ENCODE data around the gene SRSF3.
A peak's percentile ranks its signal among the peaks of the same experiment; 100 is the strongest.

The SRSF3 gene

GRCh38 chr6:36633915-36634314 lies 39.8 kb downstream of the SRSF3 start:
- TF ChIP-seq POU6F1 (CRISPR knock-in tag; IDR thresholded peaks at IDR 0.05; ENCODE audit: borderline replicate concordance, low read depth) (no peak), TCF4 (CRISPR knock-in tag; IDR thresholded peaks at IDR 0.05; ENCODE audit: borderline replicate concordance) (no peak), TSHZ2 (CRISPR knock-in tag; IDR thresholded peaks at IDR 0.05) (no peak), ZNF8 (CRISPR knock-in tag; IDR thresholded peaks at IDR 0.05) (no peak), OSR1 (CRISPR knock-in tag; IDR thresholded peaks at IDR 0.05) (no peak), ZFP30 (CRISPR knock-in tag; IDR thresholded peaks at IDR 0.05) (no peak), CSDC2 (CRISPR knock-in tag; IDR thresholded peaks at IDR 0.05) (no peak), TOX (CRISPR knock-in tag; IDR thresholded peaks at IDR 0.05; ENCODE audit: borderline replicate concordance) (no peak), GLIS3 (CRISPR knock-in tag; IDR thresholded peaks at IDR 0.05) (no peak), ESRRG (CRISPR knock-in tag; IDR thresholded peaks at IDR 0.05) (no peak), ZNF70 (CRISPR knock-in tag; IDR thresholded peaks at IDR 0.05) (no peak), ISL1 (CRISPR knock-in tag; IDR thresholded peaks at IDR 0.05) (no peak), ZNF565 (CRISPR knock-in tag; conservative IDR thresholded peaks at IDR 0.05; ENCODE audit: low read depth) (no peak), PPARA (CRISPR knock-in tag; IDR thresholded peaks at IDR 0.05; ENCODE audit: borderline replicate concordance) (no peak), RARB (CRISPR knock-in tag; IDR thresholded peaks at IDR 0.05) (no peak), ARNTL (CRISPR knock-in tag; IDR thresholded peaks at IDR 0.05; ENCODE audit: borderline replicate concordance, low read depth) (no peak), ZC3H10 (CRISPR knock-in tag; IDR thresholded peaks at IDR 0.05) (no peak)
- TF ChIP-seq, protein P1, sequence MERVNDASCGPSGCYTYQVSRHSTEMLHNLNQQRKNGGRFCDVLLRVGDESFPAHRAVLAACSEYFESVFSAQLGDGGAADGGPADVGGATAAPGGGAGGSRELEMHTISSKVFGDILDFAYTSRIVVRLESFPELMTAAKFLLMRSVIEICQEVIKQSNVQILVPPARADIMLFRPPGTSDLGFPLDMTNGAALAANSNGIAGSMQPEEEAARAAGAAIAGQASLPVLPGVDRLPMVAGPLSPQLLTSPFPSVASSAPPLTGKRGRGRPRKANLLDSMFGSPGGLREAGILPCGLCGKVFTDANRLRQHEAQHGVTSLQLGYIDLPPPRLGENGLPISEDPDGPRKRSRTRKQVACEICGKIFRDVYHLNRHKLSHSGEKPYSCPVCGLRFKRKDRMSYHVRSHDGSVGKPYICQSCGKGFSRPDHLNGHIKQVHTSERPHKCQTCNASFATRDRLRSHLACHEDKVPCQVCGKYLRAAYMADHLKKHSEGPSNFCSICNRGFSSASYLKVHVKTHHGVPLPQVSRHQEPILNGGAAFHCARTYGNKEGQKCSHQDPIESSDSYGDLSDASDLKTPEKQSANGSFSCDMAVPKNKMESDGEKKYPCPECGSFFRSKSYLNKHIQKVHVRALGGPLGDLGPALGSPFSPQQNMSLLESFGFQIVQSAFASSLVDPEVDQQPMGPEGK (CRISPR knock-in tag; IDR thresholded peaks at IDR 0.05; ENCODE audit: borderline replicate concordance): no peak
- TF ChIP-seq, protein P2, sequence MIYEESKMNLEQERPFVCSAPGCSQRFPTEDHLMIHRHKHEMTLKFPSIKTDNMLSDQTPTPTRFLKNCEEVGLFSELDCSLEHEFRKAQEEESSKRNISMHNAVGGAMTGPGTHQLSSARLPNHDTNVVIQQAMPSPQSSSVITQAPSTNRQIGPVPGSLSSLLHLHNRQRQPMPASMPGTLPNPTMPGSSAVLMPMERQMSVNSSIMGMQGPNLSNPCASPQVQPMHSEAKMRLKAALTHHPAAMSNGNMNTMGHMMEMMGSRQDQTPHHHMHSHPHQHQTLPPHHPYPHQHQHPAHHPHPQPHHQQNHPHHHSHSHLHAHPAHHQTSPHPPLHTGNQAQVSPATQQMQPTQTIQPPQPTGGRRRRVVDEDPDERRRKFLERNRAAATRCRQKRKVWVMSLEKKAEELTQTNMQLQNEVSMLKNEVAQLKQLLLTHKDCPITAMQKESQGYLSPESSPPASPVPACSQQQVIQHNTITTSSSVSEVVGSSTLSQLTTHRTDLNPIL (CRISPR knock-in tag; IDR thresholded peaks at IDR 0.05; ENCODE audit: low read depth): no peak
- ATAC-seq: peak; percentile 61

- ATAC-seq: no peak; the same call in 2 of the 3 replicates
- TF ChIP-seq CSDC2 (CRISPR knock-in tag; IDR thresholded peaks at IDR 0.05) (no peak), CSRNP3 (CRISPR knock-in tag; IDR thresholded peaks at IDR 0.05) (no peak), RARB (CRISPR knock-in tag; IDR thresholded peaks at IDR 0.05) (no peak), ZNF565 (CRISPR knock-in tag; conservative IDR thresholded peaks at IDR 0.05; ENCODE audit: low read depth) (no peak), ZNF8 (CRISPR knock-in tag; IDR thresholded peaks at IDR 0.05) (no peak), TCF4 (CRISPR knock-in tag; IDR thresholded peaks at IDR 0.05; ENCODE audit: borderline replicate concordance) (no peak), PPARA (CRISPR knock-in tag; IDR thresholded peaks at IDR 0.05; ENCODE audit: borderline replicate concordance) (no peak)
- TF ChIP-seq, protein P1 (CRISPR knock-in tag; IDR thresholded peaks at IDR 0.05; ENCODE audit: borderline replicate concordance): no peak
Measured at GRCh38 chr6:36634317-36635108, 40.4 kb downstream of the SRSF3 start.
